ENCODE results near the gene TMEM164.

TMEM164 gene

GRCh38 chrX:110170029-110170428, 167.1 kb downstream of the TMEM164 start:
- no peak for TF ChIP-seq TAF1 (IDR thresholded peaks at IDR 0.05; ENCODE audit: borderline replicate concordance, insufficient read depth, low read length)
- no peak for TF ChIP-seq FOXP2 (optimal IDR thresholded peaks at IDR 0.05; ENCODE audit: borderline replicate concordance, extremely low read depth, extremely low read length, insufficient read depth)
- no peak for TF ChIP-seq POLR2AphosphoS5 (IDR thresholded peaks at IDR 0.05; ENCODE audit: low read depth, low read length)
- no peak for TF ChIP-seq SIN3A (IDR thresholded peaks at IDR 0.05; ENCODE audit: borderline replicate concordance, insufficient read depth, low read length)
- TF ChIP-seq REST (IDR thresholded peaks at IDR 0.05; ENCODE audit: insufficient read depth in 1 of 2, low read depth in 2 of 2, low read length in 2 of 2), result no peak

- TF ChIP-seq FOXP2 (optimal IDR thresholded peaks at IDR 0.05; ENCODE audit: borderline replicate concordance, extremely low read depth, extremely low read length, insufficient read depth) (no peak), TAF1 (IDR thresholded peaks at IDR 0.05; ENCODE audit: borderline replicate concordance, insufficient read depth, low read length) (no peak), POLR2AphosphoS5 (IDR thresholded peaks at IDR 0.05; ENCODE audit: low read depth, low read length) (no peak), SIN3A (IDR thresholded peaks at IDR 0.05; ENCODE audit: borderline replicate concordance, insufficient read depth, low read length) (no peak), REST (IDR thresholded peaks at IDR 0.05; ENCODE audit: insufficient read depth in 1 of 2, low read depth in 2 of 2, low read length in 2 of 2) (no peak)
Measured at GRCh38 chrX:110171442-110171841, 168.5 kb downstream of the TMEM164 start.

GRCh38 chrX:110172215-110172614, 169.3 kb downstream of the TMEM164 start:
- no peak for TF ChIP-seq SIN3A (IDR thresholded peaks at IDR 0.05; ENCODE audit: borderline replicate concordance, insufficient read depth, low read length)
- TF ChIP-seq TAF1 (IDR thresholded peaks at IDR 0.05; ENCODE audit: borderline replicate concordance, insufficient read depth, low read length), result no peak

GRCh38 chrX:110173192-110174175, 170.6 kb downstream of the TMEM164 start:
- TF ChIP-seq POLR2AphosphoS5 (IDR thresholded peaks at IDR 0.05; ENCODE audit: low read depth, low read length) (no peak), SIN3A (IDR thresholded peaks at IDR 0.05; ENCODE audit: borderline replicate concordance, insufficient read depth, low read length) (no peak), TAF1 (IDR thresholded peaks at IDR 0.05; ENCODE audit: borderline replicate concordance, insufficient read depth, low read length) (no peak), FOXP2 (optimal IDR thresholded peaks at IDR 0.05; ENCODE audit: borderline replicate concordance, extremely low read depth, extremely low read length, insufficient read depth) (no peak), REST (IDR thresholded peaks at IDR 0.05; ENCODE audit: insufficient read depth in 1 of 2, low read depth in 2 of 2, low read length in 2 of 2) (no peak)

- TF ChIP-seq SIN3A (IDR thresholded peaks at IDR 0.05; ENCODE audit: borderline replicate concordance, insufficient read depth, low read length), result no peak
- no peak for TF ChIP-seq FOXP2 (optimal IDR thresholded peaks at IDR 0.05; ENCODE audit: borderline replicate concordance, extremely low read depth, extremely low read length, insufficient read depth)
- no peak for TF ChIP-seq REST (IDR thresholded peaks at IDR 0.05; ENCODE audit: insufficient read depth in 1 of 2, low read depth in 2 of 2, low read length in 2 of 2)
- TF ChIP-seq TAF1 (IDR thresholded peaks at IDR 0.05; ENCODE audit: borderline replicate concordance, insufficient read depth, low read length), result no peak
- TF ChIP-seq POLR2AphosphoS5 (IDR thresholded peaks at IDR 0.05; ENCODE audit: low read depth, low read length), result no peak
Measured at GRCh38 chrX:110175146-110175545, 172.2 kb downstream of the TMEM164 start.

Data from PFSK-1 (cell line).